Liver (tissue), 3 donors: ENCODE data around the gene CPED1.

Experiments
- CTCF ChIP-seq: fragments of 150-350 bp; IDR thresholded peaks from 2 replicates; pipeline ENCODE4 v1.5.1; 2017; ENCODE audit warnings: improper control_type of control experiment, low read depth, low read length; ENCODE audit not compliant: missing input control
- EGR1 ChIP-seq, 2 donors: IDR thresholded peaks; 2 replicates each; pipeline ENCODE4 v1.6.1; 2016 to 2018; ENCODE audit warnings: antibody characterized with exemption in 2 of 2, low read depth in 2 of 2
- HNF4A ChIP-seq, 2 donors: conservative IDR thresholded peaks; 2 replicates each; pipeline ENCODE4 v1.6.1; 2016; ENCODE audit warnings: antibody characterized with exemption in 2 of 2, mild to moderate bottlenecking in 2 of 2
- HNF4G ChIP-seq: IDR thresholded peaks from 2 replicates; pipeline ENCODE4 v1.6.1; 2016; ENCODE audit warnings: antibody characterized with exemption
- JUND ChIP-seq, 2 donors: IDR thresholded peaks; 2 replicates each; pipeline ENCODE4 v1.6.1; 2016; ENCODE audit warnings: antibody characterized with exemption in 2 of 2
- SP1 ChIP-seq: IDR thresholded peaks from 2 replicates; pipeline ENCODE4 v1.6.1; 2018; ENCODE audit warnings: antibody characterized with exemption, mild to moderate bottlenecking
- donor health status: healthy.
- donor health status: healthy.

DNA sequence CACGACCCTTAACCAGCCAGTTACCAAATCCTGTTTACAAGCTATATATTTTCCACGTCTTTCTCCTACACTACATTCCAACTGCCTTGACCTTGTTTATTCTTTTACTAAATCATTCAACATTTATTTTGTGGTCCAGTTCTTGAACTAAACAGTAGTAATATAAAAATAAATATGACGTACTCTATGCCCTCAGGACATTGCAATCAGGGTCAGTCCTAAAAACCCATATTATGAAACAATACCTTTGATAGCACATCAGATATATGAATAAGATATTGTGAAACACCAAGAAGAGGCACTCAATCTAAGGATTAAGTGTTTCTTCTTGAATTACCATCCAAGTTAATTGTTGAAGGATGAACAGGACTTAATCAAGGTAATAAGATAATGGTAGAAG, 287.8 kb downstream of the CPED1 start:
- TF ChIP-seq CTCF (no peak), HNF4G (no peak), HNF4A (conservative IDR thresholded peaks at IDR 0.05) (no peak), JUND (IDR thresholded peaks at IDR 0.05) (no peak), EGR1 (IDR thresholded peaks at IDR 0.05; ENCODE audit: low read depth in 2 of 2) (no peak), SP1 (no peak)
